Thoracic aorta (tissue), 2 donors: Measurements from ENCODE around the gene PCDH17. TPM values are rescaled to one million over a fixed set of nuclear protein-coding genes. Genes with fewer than 3 reads are reported as not detected.

Experiments
- ATAC-seq: fragments of 150-250 bp; one replicate; pipeline ENCODE4 v1.8.0; 2017; ENCODE audit warnings: low read depth; ENCODE audit not compliant: insufficient number of reproducible peaks, low FRiP score
- DNase-seq: peaks from one replicate; pipeline ENCODE4 v3.0.0-alpha.2; 2020; ENCODE audit warnings: low spot score
- H3K27ac ChIP-seq, 2 donors: fragments of 200-600 bp; sonication (generic); 1 replicate in 1 of 2; 2 replicates in 1 of 2; pipeline ENCODE4 v1.5.1; 2016; ENCODE audit warnings: mild to moderate bottlenecking in 2 of 2, moderate library complexity in 2 of 2
- H3K27me3 ChIP-seq: fragments of 200-600 bp; sonication (generic); replicated peaks from 2 replicates; pipeline ENCODE4 v1.6.0; 2016; ENCODE audit warnings: mild to moderate bottlenecking; ENCODE audit not compliant: insufficient read depth
- H3K36me3 ChIP-seq: fragments of 200-600 bp; sonication (generic); one replicate; pipeline ENCODE4 v1.5.1; 2016
- H3K4me1 ChIP-seq, 2 donors: fragments of 200-600 bp; sonication (generic); 1 replicate in 1 of 2; 2 replicates in 1 of 2; pipeline versions ENCODE4 v1.5.1 to v1.6.0; 2016; ENCODE audit warnings: low read depth in 2 of 2, mild to moderate bottlenecking in 1 of 2; ENCODE audit not compliant: control insufficient read depth in 1 of 2
- H3K4me3 ChIP-seq: fragments of 200-600 bp; sonication (generic); 2 replicates; pipeline ENCODE4 v1.5.1; 2016; ENCODE audit warnings: mild to moderate bottlenecking
- H3K9me3 ChIP-seq: fragments of 200-600 bp; sonication (generic); 2 replicates; pipeline ENCODE4 v1.5.1; 2016
- total RNA-seq, 2 donors: library from RNA; depleted of rRNA; stranded (reverse); fragments of >200 nt; gene quantifications; one replicate each; pipeline versions ENCODE4 v1.1.0 to v1.2.3, GENCODE V29; 2016
- TF ChIP-seq, protein P1 (sequence below): fragments of 200-600 bp; sonication (generic); IDR thresholded peaks from one replicate; pipeline ENCODE4 v1.5.1; 2019; ENCODE audit warnings: antibody characterized with exemption

The PCDH17 gene
- total RNA-seq, 2 donors from 2014 or later: 4.1 to 12.3 TPM

DNA sequence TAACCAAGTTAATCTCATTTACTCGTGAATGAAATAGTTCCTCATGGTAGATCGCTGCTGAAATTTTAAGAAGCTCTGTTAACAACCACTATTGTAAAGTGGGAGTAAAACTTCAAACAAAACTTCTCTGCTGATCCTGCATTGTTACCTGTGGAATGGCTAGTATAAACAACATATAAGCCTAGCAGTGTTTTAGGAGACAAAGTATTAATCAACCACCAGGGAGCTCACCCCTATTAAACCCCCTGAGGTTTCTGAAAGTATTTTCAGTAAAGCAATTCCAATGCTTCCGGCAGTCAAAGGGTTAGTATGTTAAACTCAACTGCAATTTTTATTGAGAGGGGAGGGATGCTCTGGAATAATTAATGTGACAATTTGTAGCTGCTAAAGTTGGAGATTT is 30.0 kb upstream of the PCDH17 start:
- ATAC-seq (no peak), DNase-seq (no peak)
- Histone ChIP-seq H3K9me3 (no peaks in the 10 kb centered on the region), H3K4me3 (no peak overlapping the region), H3K27ac (no peak overlapping the region), H3K4me1 (no peaks in the 10 kb centered on the region), H3K27me3 (no peaks in the 10 kb centered on the region), H3K36me3 (no peaks in the 10 kb centered on the region)
- TF ChIP-seq, protein P1, sequence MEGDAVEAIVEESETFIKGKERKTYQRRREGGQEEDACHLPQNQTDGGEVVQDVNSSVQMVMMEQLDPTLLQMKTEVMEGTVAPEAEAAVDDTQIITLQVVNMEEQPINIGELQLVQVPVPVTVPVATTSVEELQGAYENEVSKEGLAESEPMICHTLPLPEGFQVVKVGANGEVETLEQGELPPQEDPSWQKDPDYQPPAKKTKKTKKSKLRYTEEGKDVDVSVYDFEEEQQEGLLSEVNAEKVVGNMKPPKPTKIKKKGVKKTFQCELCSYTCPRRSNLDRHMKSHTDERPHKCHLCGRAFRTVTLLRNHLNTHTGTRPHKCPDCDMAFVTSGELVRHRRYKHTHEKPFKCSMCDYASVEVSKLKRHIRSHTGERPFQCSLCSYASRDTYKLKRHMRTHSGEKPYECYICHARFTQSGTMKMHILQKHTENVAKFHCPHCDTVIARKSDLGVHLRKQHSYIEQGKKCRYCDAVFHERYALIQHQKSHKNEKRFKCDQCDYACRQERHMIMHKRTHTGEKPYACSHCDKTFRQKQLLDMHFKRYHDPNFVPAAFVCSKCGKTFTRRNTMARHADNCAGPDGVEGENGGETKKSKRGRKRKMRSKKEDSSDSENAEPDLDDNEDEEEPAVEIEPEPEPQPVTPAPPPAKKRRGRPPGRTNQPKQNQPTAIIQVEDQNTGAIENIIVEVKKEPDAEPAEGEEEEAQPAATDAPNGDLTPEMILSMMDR: no peak

GRCh38 chr13:57604442-57604841 is 27.1 kb upstream of the PCDH17 start:
- Histone ChIP-seq H3K4me3 (no peak overlapping the region), H3K36me3 (no peaks in the 10 kb centered on the region), H3K4me1 (no peaks in the 10 kb centered on the region), H3K27me3 (no peaks in the 10 kb centered on the region), H3K27ac (no peak overlapping the region), H3K9me3 (no peaks in the 10 kb centered on the region)
- TF ChIP-seq, protein P1: no peak
- no peak for DNase-seq
- ATAC-seq: no peak

DNA sequence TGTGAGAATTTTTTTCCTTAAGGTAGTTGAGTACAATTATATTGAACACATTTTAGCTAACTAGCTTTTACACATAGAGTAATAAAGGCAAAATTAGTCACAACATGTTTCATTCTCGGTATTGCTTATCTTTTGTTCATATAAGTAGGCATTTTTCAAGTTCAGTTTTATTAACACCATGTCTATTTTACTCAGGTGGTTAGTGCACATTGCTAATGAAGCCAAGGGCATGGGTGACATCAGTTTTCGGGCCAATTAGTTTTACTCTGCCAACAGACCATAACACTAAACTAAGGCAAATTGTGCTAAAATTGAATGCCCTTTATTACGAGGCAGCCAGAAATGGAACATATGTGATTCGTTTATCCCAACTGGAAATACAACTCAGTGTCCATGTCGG is 19.6 kb upstream of the PCDH17 start:
- TF ChIP-seq, protein P1: no peak
- ATAC-seq: no peak
- H3K36me3 ChIP-seq: no peaks in the 10 kb centered on the region

DNA sequence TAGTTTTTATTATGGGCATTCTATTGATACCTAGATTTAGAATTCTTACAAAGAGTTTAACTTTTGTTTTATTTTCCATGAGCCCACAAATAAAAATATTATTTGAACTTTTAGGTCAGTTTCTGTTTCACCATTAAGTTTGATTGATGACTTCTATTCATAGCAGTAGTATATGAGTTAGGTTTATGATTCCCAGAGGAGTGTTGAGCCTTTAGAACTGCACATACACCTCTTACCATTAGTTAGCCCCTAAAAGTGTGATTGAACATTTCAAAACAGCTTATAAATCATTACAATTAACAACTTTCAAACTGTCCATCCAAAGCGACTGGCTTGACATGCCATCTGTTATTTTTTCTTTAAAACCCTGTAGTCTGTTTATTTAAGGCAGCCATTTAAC is 19.0 kb upstream of the PCDH17 start:
- Histone ChIP-seq H3K4me3 (no peak overlapping the region), H3K36me3 (no peaks in the 10 kb centered on the region), H3K27ac (no peak overlapping the region), H3K4me1 (no peaks in the 10 kb centered on the region), H3K9me3 (no peaks in the 10 kb centered on the region), H3K27me3 (no peaks in the 10 kb centered on the region)
- no peak for ATAC-seq
- TF ChIP-seq, protein P1: no peak
- no peak for DNase-seq

More for the DNA sequence above, 19.6 kb upstream of the PCDH17 start:
- DNase-seq: no peak
- no peaks in the 10 kb centered on the region for H3K27me3 ChIP-seq
- H3K27ac ChIP-seq: no peak overlapping the region
- no peaks in the 10 kb centered on the region for H3K4me1 ChIP-seq
- H3K9me3 ChIP-seq: no peaks in the 10 kb centered on the region
- no peak overlapping the region for H3K4me3 ChIP-seq

DNA sequence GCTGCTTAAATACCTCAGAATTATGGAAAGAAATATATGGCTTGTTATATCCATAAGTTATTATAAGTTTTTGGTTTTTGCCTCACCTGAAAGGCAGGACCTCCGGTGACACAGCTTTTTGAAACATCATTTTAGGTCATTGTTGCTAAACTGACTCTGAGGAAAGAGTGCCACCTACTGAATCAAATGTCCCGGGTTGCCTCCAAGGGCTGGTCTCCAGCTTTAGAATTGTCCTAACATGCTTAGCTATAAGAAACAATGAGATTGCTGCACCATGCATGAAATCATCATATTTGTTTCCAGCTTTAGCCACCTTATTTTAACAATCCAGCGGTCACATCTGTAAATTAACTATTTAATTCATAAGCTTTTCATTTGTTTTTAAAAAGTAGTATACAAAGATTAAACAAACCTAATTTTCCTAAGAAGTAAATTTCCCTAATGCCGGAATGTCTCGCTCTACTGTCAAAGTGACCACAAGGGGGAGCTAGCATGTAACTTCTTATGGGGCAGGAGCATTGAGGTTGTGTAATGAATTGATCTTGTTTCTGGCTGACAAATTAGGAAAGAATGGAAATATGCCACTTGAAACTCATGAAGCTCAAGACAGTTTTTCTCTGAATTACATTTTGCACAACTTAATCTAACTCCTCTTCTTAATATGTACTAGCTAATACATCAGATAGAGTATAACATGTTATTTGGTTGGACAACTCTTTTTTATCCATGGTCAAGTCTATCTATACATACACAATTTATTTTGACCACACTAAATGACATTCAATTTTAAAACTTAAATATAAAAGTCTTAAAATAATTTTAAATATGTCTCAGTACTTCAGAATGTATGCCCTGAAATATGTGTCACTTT is 6.7 kb upstream of the PCDH17 start:
- ATAC-seq: no peak
- Histone ChIP-seq H3K36me3 (no peaks in the 10 kb centered on the region), H3K9me3 (no peaks in the 10 kb centered on the region), H3K27ac (no peak overlapping the region), H3K4me1 (peaks cover 5 to 7% of the 10 kb centered on the region in 2 donors), H3K27me3 (no peaks in the 10 kb centered on the region), H3K4me3 (no peak overlapping the region)
- DNase-seq: no peak
- TF ChIP-seq, protein P1: peak; percentile 50
